Parietal lobe (tissue), 2 donors: ENCODE measurements around the gene ZCCHC10. TPM values are rescaled to one million over a fixed set of nuclear protein-coding genes. Genes with fewer than 3 reads are reported as not detected.

Experiments used
- small RNA-seq: library from RNA; depleted of rRNA; stranded (forward); fragments of <200 nt; gene quantifications from one replicate; pipeline ENCODE3, GENCODE V24; 2014; ENCODE audit warnings: low replicate concordance
- total RNA-seq: library from RNA; depleted of rRNA; stranded (reverse); fragments of >200 nt; gene quantifications from one replicate; pipeline ENCODE4 v1.2.3, GENCODE V29; 2014

The ZCCHC10 gene
- total RNA-seq: 16.3 TPM

DNA sequence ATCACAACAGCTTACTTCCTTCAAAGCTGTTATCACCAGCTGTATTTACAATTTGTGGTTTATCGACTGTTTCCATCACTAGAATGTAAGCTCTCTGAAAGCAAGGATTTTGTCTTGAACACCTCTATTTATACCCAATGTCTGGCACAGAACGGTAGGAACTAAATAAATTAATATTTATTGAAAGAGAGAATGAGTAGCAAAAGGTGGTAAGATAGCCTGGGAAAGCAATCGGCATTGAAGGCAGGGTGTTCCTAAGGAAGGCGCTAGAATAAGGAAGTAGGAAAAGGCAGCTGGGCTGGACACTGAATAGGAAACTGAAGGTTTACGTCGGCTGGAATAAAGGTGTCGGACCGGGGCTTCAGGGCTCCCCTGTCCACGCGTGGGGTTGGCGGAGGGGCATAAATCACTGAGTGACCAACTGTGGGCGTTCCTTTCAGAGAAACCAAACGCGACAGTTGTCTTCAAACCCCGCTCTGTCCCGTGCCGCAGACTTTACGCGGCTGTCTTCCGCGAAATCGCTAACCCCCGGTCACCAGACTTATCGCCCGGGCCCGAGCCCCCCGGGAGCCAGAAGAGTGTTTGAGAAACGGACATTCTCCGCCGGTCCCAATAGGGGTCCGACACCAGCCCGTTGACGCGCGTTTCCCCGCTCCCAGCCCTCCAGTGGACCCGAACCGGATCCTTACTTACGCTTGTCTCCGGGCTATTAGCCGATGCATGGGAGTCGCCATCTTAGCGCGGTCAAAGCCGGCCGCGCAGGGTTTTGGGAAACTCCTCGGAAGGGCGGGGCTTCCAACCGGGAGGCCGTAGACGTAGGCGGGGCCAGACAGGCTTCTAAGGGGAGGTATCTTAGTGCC is at the start of gene ZCCHC10:
Gene ZCCHC10 (minus strand): TSS at position 746 of the 860 bp plus-strand sequence. CDS start 12 bp downstream, at position 734.

GRCh38 chr5:133051542-133052316 is 25.4 kb upstream of the ZCCHC10 start, which contains the start of gene HSPA4:
HSPA4 (plus strand) TSS chr5:133052013; CDS start chr5:133052251, 238 bp downstream.

DNA sequence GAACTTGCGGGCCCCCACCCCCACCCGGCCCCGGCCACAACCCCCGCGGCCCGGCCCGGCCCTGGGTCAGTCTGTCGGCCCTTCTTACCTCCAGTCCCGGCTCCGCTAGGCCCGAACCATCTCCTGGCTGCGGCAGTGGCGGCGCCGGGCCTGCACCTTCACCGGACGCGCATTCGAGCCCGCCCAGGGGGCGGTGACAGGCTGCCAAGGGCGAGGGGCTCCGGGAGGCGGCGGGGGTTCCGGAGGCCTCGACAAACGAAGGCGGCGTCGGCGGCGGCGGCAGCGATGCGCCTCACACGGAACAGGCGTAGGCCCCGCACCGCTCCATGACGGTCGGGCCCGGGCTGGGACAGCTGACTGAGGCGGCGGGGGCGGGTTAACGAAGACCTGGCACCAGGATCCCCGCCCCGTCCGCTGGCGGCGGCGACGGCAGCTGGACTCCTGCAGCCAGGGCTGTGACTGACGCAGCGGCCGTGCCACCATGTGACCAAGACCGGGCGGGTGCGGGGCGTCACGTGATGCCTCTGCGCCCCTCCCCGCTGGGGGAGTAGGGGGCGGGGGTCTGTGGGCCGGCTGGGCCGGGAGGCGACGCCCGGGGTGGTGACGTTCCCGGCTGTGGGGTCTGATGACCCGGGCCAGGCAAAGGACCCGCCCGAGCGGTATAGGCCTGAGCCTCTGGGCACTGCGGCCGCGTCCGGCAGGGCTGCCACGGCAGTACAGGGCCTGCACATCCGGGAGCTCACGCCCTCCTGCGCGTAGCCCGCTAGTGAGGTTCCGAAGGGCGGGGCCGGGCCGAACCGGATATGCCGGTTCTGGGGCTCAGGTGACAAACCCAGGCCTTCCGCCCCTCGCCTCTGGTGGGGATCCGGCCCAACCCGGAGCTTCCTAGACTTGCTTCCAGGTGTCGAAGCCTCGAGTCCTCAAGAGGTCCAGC is 62.9 kb downstream of the ZCCHC10 start, which contains the start of gene AFF4:
Gene AFF4 (minus strand): TSS at position 464 of the 934 bp plus-strand sequence. CDS start 26,445 bp downstream, outside the sequence.

Small RNA genes lying within 50 kb of the gene (small RNA-seq; reads per million reads assigned to genes)
- gene AC113410.1 (not detected), gene AC113410.3 (not detected), gene ATP6V0E1P1 (not detected), gene RF00019 (not detected)

Other genes with a start within 250 kb of the ZCCHC10 start
- gene SEPTIN8, start 249.3 kb downstream of the ZCCHC10 start, total RNA-seq: 45.1 TPM
- 3.1 TPM for gene SOWAHA, start 213.2 kb downstream of the ZCCHC10 start, total RNA-seq
- 0.94 TPM for gene SHROOM1, start 195.9 kb downstream of the ZCCHC10 start, total RNA-seq
- gene GDF9, start 160.1 kb downstream of the ZCCHC10 start, total RNA-seq: 0.94 TPM
- 93.9 TPM for gene UQCRQ, start 159.9 kb downstream of the ZCCHC10 start, total RNA-seq
- 4.7 TPM for gene LEAP2, start 152.9 kb downstream of the ZCCHC10 start, total RNA-seq
- gene AFF4, start 62.9 kb downstream of the ZCCHC10 start, total RNA-seq: 118 TPM
- gene HSPA4, start 25.5 kb upstream of the ZCCHC10 start, total RNA-seq: 109 TPM